Urinary bladder (tissue), 4 donors: ENCODE measurements around the gene MTSS2. TPM values are rescaled to one million over a fixed set of nuclear protein-coding genes. Genes with fewer than 3 reads are reported as not detected.

Source experiments
- DNase-seq: peaks from one replicate; pipeline ENCODE4 v3.0.0-alpha.2; 2015; ENCODE audit errors: extremely low spot score
- H3K27ac ChIP-seq: one replicate; pipeline ENCODE4 v1.5.1; 2013; ENCODE audit warnings: low read depth, mild to moderate bottlenecking, moderate library complexity
- H3K36me3 ChIP-seq: one replicate; pipeline ENCODE4 v1.6.1; 2013; ENCODE audit warnings: mild to moderate bottlenecking, moderate library complexity; ENCODE audit not compliant: insufficient read depth
- H3K4me1 ChIP-seq: one replicate; pipeline ENCODE4 v1.6.1; 2013; ENCODE audit warnings: mild to moderate bottlenecking, moderate library complexity; ENCODE audit not compliant: insufficient read depth
- H3K4me3 ChIP-seq: one replicate; pipeline ENCODE4 v1.5.1; 2013; ENCODE audit warnings: low read depth, low read length
- WGBS: extraction: QIAGEN DNeasy Blood & Tissue Kit; methylation state at CpG from one replicate; pipeline ENCODE4 v1.1.7; 2013; 5-methylcytosine and 5-hydroxymethylcytosine counted together
- polyA plus RNA-seq: library from polyadenylated mRNA; stranded (reverse); fragments of 200-250 nt; gene quantifications from one replicate; pipeline ENCODE4 v1.2.3, GENCODE V29; 2013
- total RNA-seq: library from RNA; depleted of rRNA; stranded (reverse); fragments of >200 nt; gene quantifications from one replicate; pipeline ENCODE4 v1.2.3, GENCODE V29; 2014
- donor health status: healthy with polysubstance abuse.
- donor health status: healthy.

Gene MTSS2
- total and polyA plus RNA-seq, 2 donors: 29.3 to 82.0 TPM

DNA sequence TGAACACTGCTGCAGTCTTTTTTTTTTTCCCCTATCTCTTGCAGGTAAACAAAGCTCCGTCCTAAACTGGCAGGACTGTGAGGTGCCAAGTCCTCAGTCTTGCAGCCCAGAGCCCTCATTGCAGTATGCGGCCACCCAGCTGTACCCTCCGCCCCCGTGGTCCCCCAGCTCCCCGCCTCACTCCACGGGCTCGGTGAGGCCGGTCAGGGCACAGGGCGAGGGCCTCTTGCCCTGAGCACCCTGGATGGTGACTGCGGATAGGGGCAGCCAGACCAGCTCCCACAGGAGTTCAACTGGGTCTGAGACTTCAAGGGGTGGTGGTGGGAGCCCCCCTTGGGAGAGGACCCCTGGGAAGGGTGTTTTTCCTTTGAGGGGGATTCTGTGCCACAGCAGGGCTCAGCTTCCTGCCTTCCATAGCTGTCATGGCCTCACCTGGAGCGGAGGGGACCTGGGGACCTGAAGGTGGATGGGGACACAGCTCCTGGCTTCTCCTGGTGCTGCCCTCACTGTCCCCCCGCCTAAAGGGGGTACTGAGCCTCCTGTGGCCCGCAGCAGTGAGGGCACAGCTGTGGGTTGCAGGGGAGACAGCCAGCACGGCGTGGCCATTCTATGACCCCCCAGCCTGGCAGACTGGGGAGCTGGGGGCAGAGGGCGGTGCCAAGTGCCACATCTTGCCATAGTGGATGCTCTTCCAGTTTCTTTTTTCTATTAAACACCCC is 25.7 kb downstream of the MTSS2 start:
- no peak for DNase-seq
- Histone ChIP-seq H3K36me3 (no peaks in the 10 kb centered on the region), H3K4me3 (no peak overlapping the region), H3K4me1 (no peaks in the 10 kb centered on the region), H3K27ac (no peak overlapping the region)
- 69% methylated on average over 16 of the region's 16 CpGs for WGBS

DNA sequence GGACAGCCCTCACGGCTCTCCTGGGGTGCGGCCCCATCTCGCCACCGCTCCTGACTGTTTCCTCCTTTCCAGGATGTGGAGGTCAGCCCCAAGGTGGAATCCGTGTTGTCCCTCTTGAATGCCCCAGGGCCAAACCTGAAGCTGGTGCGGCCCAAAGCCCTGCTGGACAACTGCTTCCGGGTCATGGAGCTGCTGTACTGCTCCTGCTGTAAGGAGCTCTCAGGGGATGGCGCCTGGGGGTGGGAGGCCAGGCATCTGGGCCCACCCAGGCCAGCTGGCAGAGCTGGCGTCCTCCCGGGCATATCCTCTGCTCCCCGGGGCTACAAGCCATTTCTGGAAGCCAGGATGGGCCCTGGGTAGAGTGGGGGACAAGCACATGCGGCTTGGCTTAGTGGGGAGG is 26.3 kb downstream of the MTSS2 start:
- 87% methylated on average over 12 of the region's 12 CpGs for WGBS
- no peak for DNase-seq

DNA sequence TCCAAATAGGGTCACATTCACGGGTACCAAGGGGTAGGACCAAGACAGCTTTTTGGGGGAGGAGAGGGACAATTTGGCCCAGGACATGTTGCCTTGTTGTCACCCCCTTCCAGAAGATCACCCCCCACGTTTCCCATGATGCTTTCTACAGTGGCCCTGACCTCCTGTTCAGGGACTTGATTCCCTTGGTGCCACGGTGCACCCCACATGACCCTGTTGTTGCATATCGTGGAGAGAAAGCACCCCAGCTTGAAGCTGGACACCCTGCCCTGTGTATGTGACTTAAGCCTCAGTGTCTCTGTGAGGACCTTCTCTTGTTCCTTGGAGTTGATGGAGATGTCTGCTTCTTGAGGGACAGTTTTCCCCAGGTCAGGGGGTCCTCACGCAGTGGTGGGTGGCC is 26.9 kb downstream of the MTSS2 start:
- H3K27ac ChIP-seq: no peak overlapping the region
- H3K36me3 ChIP-seq: no peaks in the 10 kb centered on the region
- 87% methylated on average over 5 of the region's 5 CpGs for WGBS
- no peak overlapping the region for H3K4me3 ChIP-seq
- DNase-seq: no peak
- peaks cover 1% of the 10 kb centered on the region for H3K4me1 ChIP-seq

More for the DNA sequence above, 26.3 kb downstream of the MTSS2 start:
- no peaks in the 10 kb centered on the region for H3K36me3 ChIP-seq
- no peak overlapping the region for H3K4me3 ChIP-seq
- H3K27ac ChIP-seq: no peak overlapping the region
- no peaks in the 10 kb centered on the region for H3K4me1 ChIP-seq

DNA sequence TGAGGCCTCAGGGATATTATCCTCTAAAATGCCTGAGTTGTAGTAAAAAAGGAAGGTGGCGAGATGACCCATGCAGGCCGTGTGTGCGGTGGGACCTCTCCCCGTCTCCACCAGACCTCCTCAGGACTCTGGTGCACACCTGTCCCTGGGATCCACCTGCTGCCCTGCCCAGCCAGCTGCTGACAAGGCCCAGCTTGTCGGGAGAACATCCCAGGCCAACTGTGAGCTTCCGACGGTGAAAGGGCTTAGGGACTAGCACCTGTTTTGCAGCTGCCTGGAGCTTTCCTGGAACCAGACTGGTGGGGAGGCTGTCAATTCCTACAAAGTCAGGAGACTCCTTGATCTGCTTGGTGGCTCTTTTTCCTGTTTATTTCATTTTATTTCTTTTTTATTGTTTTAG is 27.9 kb downstream of the MTSS2 start:
- no peak overlapping the region for H3K27ac ChIP-seq
- no peak for DNase-seq
- 77% methylated on average over 7 of the region's 7 CpGs for WGBS
- peaks cover 1% of the 10 kb centered on the region for H3K4me1 ChIP-seq
- no peak overlapping the region for H3K4me3 ChIP-seq
- no peaks in the 10 kb centered on the region for H3K36me3 ChIP-seq

DNA sequence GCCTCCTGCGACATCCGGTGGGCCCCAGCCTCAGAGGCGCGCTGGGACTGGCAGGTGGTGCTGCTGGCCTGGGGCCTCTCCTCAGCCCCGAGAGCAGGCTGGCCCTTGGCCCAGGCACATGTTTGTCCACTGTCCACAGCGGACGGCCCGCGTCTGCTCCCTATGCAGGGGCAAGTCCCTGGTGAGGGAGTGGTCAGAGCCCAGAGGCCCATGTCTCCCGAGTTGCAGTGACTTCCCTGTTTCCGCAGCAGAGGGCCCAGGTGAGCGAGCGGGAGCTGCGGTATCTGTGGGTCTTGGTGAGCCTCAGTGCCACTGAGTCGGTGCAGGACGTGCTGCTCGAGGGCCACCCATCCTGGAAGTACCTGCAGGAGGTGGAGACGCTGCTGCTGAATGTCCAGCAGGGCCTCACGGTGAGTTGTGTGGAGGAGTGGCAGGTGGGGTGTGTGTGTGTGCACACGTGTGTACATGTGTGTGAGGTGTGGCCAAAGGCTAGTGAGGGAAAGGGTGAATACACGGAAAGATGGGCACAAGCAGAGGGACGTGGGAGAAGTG is 29.1 kb downstream of the MTSS2 start:
- no peak overlapping the region for H3K27ac ChIP-seq
- H3K36me3 ChIP-seq: no peaks in the 10 kb centered on the region
- WGBS: 66% methylated on average over 22 of the region's 22 CpGs
- no peak overlapping the region for H3K4me3 ChIP-seq
- H3K4me1 ChIP-seq: peaks cover 1% of the 10 kb centered on the region
- no peak for DNase-seq

DNA sequence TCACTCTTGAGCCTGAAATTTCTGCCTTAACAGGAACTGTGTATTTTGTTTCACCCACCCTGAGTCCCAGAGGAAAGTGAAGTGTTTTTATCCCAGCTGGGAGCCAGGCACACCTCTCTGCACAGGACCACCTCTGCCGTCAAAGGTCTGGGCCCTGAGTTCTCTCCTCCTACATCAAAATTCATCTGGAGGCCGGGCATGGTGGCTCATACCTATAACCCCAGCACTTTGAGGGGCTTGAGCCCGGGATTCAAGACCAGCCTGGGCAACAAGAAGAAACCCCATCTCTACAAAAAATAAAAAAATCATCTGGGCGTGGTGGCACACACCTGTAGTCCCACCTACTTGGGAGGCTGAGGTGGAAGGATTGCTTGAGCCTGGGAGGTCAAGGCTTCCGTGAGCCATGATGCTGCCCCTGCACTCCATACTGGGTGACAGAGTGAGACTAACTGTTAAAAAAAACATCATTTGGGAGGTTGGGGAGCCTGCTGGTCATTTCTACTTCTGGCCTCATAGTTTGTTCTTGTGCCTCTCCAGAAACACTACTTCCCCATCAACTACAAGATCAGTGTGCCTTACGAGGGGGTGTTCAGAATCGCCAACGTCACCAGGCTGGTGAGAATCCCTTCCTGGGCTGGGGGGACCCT is 29.7 kb downstream of the MTSS2 start:
- Histone ChIP-seq H3K36me3 (no peaks in the 10 kb centered on the region), H3K4me1 (peaks cover 1% of the 10 kb centered on the region), H3K27ac (no peak overlapping the region), H3K4me3 (no peak overlapping the region)
- 86% methylated on average over 8 of the region's 8 CpGs for WGBS
- no peak for DNase-seq

DNA sequence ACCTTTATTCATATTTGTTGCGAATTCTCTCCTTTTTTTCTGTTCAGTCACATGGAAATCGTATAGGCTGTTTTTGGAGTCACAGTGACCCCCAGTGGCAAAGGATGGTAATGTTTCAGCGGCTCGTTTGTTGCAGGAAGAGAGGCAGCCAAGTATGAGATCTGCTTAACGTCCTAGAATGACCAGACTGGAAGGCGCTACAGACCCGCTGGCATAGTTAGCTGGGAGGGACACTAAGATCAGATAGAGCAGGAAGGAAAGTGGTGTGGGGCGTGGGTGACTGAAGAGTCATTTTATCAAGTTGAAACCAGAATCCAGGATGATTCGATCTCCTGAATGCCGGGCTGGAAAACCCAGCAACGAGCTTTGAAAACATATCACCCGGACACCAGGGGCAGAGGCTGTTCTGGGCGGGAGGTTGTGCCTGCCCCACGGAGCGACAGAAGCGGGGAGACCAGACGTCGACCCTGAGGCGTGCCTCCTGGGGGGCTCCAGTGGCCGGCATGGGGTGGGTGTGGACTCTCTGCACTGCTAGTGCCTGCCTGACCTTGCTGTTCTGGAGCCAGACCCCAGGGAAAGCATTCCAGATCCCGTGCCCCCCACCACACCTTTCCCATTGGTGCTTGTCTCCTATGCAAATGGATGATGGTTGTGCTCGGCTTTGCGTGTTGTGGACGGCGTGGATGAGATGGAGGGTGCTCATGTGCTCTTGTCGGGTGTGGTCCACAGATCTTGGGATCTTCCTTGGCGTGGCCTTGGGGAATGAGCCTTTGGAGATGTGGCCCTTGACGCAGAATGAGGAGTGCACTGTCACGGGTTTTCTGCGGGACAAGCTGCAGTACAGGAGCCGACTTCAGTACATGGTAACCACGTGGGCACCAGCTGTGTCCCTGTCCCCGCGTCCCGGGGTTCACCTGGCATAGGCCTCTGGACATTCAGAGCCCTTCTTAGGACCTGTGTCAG is 31.8 kb downstream of the MTSS2 start:
- H3K27ac ChIP-seq: peak overlapping the region; percentile 51

DNA sequence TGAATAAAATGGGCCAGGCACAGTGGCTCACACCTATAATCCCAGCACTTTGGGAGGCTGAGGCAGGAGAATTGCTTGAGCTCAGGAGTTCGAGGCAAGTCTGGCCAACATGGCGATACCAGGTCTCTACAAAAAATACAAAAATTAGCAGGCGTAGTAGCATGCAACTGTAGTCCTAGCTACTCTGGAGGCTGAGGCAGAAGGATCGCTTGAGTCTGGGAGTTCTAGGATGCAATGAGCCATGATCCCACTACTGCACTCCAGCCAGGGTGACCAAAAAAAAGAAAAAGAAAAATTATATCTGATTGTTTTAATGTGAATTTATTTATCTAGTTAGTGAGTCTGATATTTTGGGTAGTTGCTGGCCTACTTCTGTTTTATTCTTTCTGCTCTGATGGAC is 32.4 kb downstream of the MTSS2 start:
- Histone ChIP-seq H3K4me1 (peaks cover 1% of the 10 kb centered on the region), H3K4me3 (no peak overlapping the region), H3K36me3 (no peaks in the 10 kb centered on the region), H3K27ac (no peak overlapping the region)
- no peak for DNase-seq
- WGBS: 89% methylated on average over 4 of the region's 4 CpGs

More for the DNA sequence above, 31.8 kb downstream of the MTSS2 start:
- H3K4me1 ChIP-seq: peaks cover 1% of the 10 kb centered on the region
- 34% methylated on average over 35 of the region's 35 CpGs for WGBS
- H3K4me3 ChIP-seq: no peak overlapping the region
- DNase-seq: peak; percentile 82
- H3K36me3 ChIP-seq: no peaks in the 10 kb centered on the region

DNA sequence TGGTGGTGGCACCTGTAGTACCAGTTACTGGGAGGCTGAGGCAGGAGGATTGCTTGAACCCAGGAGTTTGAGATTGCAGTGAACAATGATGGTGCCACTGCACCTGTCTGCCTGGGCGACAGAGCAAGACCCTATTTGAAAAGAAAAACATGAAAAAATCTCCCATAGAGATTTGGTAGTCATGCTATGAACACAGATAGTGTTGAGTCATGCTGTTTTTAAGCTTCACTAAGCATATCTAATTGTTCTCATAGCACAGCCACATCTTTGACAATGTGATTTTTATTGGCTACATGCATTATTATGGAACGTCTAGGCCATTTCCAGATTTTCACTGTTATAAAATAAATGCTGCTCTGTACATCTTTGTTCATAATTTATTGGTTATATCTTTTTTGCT is 33.5 kb downstream of the MTSS2 start:
- Histone ChIP-seq H3K4me3 (no peak overlapping the region), H3K36me3 (no peaks in the 10 kb centered on the region), H3K4me1 (peaks cover 1% of the 10 kb centered on the region), H3K27ac (no peak overlapping the region)
- no peak for DNase-seq
- WGBS: 86% methylated on average over 2 of the region's 2 CpGs

DNA sequence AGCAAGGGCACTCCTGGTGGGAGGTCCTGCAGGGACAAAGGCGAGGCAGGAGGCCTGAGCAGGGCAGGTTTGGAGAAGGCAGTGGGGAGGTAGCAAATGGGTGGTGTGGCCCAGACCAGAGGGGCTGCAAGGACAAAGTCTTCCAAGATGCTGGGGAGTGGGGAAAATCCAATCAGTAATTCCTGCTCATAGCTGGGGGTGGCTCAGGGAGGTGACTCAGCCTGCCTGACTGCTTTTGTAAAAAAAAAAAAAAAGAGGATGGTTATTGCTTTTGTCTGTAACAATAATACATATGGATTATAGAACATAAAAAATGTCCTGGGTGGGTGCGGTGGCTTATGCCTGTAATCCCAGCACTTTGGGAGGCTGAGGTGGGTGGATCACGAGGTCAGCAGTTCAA is 34.3 kb downstream of the MTSS2 start:
- H3K4me1 ChIP-seq: peaks cover 1% of the 10 kb centered on the region
- no peak for DNase-seq
- 91% methylated on average over 3 of the region's 3 CpGs for WGBS
- no peak overlapping the region for H3K27ac ChIP-seq
- H3K4me3 ChIP-seq: no peak overlapping the region
- H3K36me3 ChIP-seq: no peaks in the 10 kb centered on the region

DNA sequence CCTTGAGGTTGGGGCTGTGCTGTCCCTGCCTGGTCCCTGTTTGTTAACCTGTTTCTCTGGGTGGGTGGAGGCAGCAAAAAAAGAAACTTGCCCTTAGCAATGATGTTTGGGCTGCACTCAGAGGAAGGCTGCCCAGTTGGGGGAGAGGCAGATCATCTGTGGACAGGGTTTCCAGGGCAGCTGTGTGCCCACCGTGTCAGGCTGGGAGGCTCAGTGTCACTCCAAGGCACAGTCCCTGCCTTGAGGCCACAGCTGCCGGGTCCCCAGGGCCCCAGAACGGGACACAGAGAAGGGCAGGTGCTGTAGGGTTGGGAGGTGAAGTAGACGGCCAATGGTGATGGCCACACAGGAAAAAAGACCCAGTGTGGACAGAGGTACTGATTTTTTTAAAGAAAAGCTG is 35.6 kb downstream of the MTSS2 start:
- H3K36me3 ChIP-seq: no peaks in the 10 kb centered on the region
- WGBS: 86% methylated on average over 4 of the region's 4 CpGs
- H3K4me3 ChIP-seq: no peak overlapping the region
- no peak overlapping the region for H3K27ac ChIP-seq
- peaks cover 1% of the 10 kb centered on the region for H3K4me1 ChIP-seq
- DNase-seq: no peak

DNA sequence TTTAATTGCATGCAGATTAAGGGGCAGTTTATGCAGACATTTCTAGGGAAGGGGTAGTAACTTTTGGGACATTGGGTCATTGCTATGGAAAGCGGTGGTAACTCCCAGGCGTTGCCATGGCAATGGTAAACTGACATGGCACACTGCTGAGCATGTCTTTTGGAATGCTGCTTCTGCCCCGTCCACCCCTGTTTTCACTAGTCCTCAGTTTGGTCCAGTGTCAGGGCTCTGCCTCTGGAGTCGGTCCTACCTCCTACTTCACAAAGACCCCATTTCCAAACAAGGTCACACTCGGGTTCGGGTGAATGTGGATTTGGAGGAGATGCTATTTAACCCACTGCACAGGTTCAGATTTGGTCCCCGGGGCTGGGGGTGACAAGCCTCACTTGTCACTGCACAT is 36.6 kb downstream of the MTSS2 start:
- Histone ChIP-seq H3K36me3 (no peaks in the 10 kb centered on the region), H3K4me1 (peaks cover 1% of the 10 kb centered on the region), H3K4me3 (no peak overlapping the region), H3K27ac (no peak overlapping the region)
- WGBS: 86% methylated on average over 7 of the region's 7 CpGs
- no peak for DNase-seq

DNA sequence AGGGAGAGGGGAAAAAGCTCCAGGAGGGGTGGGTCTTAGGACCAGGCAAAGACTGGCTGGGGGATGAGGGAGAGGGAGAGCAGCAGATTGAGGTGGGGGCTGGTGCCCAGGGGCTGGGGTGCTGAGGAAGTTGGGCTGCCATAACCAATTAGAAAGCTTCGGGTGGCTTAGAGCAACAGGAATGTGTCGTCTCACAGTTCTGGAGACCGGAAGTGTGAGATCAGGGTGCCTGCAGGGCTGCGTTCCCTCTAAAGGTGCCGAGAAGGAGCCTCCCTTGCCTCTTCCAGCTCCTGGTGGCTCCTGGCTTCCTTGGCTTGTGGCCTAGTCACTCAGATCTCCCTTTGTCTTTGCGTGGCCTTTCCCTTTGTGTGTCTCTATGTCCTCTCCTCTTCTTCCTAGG is 37.2 kb downstream of the MTSS2 start:
- H3K4me1 ChIP-seq: no peaks in the 10 kb centered on the region
- no peak overlapping the region for H3K4me3 ChIP-seq
- WGBS: 93% methylated on average over 6 of the region's 6 CpGs
- no peak for DNase-seq
- H3K36me3 ChIP-seq: no peaks in the 10 kb centered on the region
- no peak overlapping the region for H3K27ac ChIP-seq
